ENCODE data around the gene CACHD1.

GRCh38 chr1:64574301-64574700 lies 104.4 kb downstream of the CACHD1 start:
- TF ChIP-seq CTCF (conservative IDR thresholded peaks at IDR 0.05; ENCODE audit: low read length), result no peak
- TF ChIP-seq EZH2phosphoT487 (IDR thresholded peaks at IDR 0.05; ENCODE audit: borderline replicate concordance, low read depth, low read length), result no peak
